ENCODE results near the gene ELAC1.
A peak's percentile ranks its signal among the peaks of the same experiment; 100 is the strongest.
"Not testable (repeated sequence)": the region's sequence is repeated elsewhere in the genome, so short reads cannot be mapped to it uniquely, and the experiment has no call there.

Gene ELAC1, protein sequence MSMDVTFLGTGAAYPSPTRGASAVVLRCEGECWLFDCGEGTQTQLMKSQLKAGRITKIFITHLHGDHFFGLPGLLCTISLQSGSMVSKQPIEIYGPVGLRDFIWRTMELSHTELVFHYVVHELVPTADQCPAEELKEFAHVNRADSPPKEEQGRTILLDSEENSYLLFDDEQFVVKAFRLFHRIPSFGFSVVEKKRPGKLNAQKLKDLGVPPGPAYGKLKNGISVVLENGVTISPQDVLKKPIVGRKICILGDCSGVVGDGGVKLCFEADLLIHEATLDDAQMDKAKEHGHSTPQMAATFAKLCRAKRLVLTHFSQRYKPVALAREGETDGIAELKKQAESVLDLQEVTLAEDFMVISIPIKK

DNA sequence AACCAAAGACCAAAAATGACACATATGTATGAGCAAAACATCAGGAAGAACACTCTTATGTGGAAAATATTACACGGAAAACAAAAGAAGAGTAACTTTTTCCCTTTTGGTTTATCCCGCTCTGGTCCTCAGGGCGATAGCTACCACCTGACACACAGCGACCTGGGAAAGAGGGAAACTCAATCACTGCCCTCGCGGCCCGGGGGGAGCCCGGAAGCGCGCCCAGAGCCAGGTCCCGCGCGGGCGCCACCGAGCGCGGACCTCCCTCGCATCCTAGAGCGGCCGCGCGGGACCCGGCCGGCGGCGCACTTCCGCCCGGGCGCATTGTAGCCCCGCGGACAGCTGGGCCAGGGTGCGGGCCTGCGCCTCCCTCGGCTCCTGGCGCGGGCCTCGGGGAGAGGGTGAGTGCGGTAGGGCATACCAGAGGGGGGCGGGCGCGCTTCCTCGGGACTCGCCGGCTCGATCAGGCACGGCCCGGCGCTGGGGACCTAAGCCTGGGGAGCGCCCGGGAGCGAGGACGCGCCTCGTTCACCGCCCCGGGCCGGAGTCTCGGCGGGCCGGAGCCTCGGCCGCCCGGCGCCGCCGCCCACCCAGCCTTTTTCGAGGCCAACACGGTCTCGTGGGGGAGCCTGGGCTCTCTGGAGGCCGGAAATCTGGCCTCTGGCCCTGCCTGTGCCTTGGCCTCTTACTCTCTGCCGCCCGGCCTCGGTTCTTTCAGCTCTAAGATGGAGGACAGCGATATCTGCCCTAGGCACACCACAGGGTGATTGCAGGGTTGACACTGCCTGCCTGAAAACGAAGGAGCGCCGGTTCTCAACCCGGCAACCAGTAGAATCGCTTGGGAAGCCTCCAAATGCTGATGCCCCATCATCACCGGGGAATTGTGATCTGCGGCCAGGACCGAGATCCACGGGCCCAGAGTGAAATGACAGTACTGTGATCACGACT, at the start of gene ELAC1:
Gene ELAC1 (plus strand): TSS at position 327 of the 948 bp plus-strand sequence. CDS start 6,365 bp downstream, outside the sequence.
- DNase-seq = peak in 52 of 56 donors; percentile 16 to 84 (median 66)

DNA sequence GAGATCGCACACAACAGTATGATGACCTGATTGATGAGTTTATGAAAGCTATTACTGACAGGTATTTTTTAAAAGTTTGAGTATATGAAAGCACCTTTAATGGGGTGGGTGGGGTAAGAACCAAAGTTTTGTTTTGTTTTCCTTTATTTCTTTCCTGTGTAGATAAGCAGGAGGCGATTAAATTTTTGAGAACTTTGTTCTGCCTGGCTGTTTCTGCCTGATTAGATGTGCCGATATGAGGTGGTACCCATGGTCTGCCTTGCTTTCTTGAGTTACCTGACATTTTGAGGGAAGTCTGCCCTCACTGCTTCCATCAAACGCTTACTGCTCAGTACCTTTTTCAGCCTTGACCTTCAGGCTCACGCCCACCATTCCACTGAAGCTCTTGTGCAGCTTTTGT, 49.7 kb upstream of the ELAC1 start:
- DNase-seq = no peak

DNA sequence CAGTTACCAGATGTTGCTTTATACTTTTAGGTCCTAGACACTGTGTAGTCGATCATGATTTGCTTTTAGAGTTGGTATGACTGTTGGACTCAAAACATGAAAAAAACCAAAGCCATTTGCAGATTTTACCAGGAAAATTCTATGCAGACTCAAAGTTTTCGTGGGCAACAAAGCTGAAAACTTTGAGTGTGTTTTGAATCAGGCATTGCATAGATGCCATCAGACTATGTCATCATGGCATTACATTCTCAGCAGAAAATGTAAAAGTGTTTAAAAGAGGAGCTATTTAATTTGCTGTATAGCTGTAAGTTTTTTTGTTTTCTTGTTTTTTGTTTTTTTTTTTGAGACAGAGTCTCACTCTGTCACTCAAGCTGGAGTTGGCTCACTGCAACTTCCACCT, 43.5 kb upstream of the ELAC1 start:
- no peak for DNase-seq

DNA sequence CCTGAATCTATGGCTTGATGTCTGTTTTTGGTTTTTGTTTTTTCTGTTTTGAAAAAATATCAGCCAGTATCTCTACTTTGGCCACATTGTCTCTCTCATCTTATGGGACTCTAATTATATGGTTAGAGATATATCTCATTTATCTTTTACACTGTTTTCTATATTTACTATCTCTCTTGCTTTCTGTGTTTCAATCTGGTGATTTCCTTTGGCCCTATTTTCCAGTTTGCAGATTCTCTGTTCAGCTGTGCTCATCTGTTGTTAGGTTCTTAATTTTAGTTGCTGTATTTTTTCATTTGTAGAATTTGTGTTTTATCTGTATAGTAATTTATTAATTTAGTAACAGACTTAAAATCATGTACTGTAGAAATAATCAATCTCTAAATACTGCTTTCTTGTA, 41.3 kb upstream of the ELAC1 start:
- no peak for DNase-seq

DNA sequence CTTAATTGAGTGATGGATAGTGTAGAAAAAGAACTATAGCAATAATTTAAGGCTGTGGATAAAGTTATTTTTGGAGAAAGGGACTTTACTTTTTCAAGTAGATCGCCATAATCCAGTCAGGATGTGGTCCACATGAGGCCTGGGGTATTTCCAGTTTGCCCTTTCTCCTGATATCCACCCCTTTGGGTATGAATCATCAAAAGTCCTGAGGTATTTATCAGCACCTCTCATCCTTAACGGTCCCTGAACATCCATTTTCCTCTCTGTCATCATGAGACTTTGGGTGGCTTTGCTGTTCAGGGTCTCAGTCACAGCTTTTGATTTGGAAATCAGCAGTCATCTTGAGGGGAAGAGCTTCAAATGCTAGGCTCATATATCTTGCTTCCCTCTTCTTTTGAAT, 39.3 kb upstream of the ELAC1 start:
- DNase-seq = no peak

DNA sequence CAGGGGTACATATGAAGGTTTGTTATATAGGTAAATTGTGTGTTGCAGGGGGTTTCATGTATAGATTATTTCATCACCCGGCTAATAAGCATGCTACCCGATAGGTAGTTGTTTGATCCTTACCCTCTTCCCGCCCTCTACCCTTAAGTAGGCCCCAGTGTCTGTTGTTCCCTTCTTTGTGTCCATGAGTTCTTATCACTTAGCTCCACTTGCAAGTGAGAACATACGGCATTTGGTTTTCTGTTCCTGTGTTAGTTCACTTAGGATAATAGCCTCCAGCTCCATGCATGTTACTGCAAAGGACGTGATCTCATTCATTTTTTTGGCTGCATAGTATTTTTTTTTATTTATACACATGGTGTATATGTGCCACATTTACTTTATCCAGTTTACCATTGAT, 34.2 kb upstream of the ELAC1 start:
- DNase-seq = no peak

DNA sequence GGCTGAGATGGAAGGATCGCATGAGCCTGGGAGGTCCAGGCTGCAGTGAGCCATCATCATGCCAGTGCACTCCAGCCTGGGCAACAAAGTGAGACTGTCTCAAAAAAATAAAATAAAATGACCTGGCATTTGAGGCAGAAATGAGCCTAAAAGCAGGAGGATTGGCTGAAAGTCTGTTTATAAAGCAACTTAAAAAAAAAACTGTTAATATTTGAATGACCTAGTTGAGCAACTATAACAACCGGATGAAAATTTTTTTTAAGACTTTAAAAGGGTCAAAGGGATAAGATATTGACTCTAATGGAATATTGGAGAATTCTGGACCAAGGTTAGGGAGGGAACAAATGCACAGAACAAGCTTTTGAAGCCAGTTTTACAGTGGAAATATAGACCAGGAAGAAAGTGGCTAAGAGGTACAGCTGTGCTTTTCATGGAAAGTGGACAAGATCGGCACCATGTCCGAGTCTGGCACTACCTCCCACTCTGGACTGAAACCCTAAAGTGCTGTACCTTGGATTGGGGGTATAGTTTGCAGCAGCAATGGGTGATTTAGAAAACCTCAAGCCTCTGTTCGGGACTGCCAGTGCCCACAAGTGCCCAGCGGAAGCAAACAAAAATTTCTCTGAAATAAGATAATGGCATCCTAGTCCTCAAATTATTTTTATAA, 33.2 kb upstream of the ELAC1 start:
- DNase-seq = no peak

DNA sequence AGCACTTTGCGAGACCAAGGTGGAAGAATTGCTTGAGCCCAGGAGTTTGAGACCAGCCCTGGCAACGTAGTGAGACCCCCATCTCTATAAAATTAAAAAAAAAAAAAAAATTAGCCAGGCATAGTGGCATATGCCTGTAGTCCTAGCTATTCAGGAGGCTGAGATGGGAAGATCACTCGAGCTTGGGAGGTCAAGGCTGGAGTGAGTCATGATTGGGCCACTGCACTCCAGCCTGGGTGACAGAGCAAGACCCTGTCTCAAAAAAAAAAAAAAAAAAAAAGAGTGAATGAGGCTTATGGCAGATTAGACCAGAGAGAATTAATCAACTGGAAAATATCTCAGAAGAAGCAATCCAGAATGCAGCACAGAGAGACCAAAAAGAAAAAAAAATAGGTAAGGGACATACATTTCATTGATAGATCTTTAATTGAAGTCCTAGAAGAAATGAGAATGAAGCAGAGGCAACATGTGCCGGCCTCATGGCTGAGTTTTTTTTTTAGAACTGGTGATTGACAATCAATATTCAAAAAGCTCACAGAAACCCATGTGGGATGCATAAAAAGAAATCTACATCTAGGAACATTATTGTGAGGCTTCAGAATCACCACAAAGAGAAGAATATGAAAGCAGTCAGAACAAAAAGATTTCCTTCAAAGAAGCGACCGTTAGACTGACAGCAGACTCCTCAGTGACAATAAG, 32.2 kb upstream of the ELAC1 start:
- no peak for DNase-seq

DNA sequence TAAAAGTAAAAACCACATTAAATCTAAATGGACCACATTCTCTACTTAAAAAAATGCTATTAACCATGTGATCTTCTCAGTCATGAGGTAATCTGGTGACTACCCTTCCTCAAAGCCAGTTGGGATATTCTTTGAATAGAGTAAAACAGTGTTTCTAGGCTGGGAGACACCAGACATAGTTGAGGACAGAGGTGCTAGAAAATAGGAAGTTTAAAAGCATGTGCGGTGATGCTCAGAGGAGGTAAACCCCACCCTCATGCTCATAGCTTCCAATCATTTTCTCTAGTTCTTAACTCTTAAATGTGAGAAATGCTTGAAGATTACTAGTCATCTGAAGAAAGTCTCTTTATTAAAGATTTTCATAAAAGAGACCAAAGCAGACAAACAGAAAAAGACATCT, 30.7 kb upstream of the ELAC1 start:
- no peak for DNase-seq

DNA sequence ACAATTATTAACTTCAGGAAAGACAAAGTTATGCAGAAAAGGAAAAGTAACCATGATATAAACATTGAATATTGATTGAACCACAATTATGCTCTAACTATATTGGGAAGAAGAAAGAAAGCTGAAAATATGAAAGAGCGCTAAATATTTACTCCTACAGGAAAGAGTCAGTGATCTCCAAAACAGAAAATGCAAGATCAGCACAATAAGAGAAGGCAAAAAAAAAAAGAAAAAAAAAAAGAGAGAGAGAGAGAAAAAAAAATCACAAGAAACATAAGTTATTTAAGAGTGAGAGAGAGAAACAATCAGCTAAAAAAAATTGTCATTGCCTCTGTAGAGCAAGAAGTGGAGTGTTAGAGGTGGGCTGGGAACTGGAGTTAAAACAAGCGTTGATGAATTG, 28.9 kb upstream of the ELAC1 start:
- DNase-seq = no peak

DNA sequence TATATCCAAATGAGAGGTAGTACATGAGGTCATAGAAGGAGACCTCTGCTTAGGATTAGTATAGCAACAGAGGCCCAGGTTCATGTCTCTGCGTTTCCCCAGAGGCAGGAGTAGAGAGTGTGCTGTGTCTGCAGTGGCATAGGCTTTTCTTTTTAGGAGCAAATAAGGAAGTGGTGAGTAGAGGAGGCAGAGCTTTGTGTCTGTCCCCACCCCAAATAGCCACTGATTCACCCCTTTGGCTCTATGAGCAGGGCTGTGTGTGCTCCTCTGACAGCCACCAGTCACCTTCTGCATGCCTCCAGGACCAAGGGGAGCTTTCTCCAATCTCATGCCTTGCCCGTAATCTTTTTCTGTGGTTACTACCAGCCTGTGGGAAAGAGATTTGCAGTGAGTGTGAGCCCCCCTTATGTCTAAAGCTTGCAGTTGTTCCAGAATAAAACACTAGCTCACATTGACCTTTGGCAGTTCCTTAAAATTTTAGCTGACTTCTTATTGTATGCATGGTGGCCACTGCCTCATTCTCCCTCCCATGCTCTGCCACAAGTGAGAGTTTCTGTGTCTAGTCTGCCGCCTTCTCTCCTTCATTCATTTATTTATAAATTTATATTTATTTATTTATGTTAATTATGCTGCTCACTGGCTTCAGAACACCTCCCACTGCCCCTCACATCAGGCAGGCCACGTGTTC, 23.5 kb upstream of the ELAC1 start:
- peak in 6 of 56 donors; percentile 1 to 13 (median 4) for DNase-seq

DNA sequence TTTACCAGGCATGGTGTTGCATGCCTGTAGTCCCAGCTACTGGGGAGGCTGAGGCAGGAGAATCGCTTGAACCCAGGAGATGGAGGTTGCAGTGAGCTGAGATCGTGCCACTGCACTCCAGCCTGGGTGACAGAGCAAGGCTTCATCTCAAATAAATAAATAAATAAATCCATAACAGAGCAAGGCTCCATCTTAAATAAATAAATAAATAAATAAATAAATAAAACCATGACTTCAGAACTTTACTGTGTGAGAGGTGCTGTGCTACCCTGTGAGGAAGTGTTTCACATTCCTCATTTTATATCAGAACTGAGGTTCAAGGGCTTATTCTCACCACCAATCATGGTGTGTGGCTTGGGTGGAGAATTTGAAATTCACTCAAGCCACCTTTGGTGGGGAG, 21.9 kb upstream of the ELAC1 start:
- not testable (repeated sequence) for DNase-seq

DNA sequence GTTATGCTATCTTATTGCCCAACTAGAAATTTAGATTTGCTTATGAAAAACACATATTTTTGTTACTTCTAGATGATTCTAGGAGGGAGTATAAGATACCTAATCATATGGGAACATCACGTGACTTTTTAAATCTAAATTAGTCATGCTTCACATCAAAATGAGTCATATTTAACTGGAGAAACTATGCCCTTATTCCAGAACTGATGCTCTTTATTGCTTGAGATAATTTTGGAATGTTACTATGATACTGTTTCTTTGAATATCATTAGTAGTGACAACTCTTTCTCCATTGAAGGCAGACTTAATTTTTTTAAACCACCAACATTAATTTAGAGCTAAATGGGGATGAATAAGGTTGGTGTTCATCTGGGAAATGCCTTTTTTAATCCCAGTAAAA, 19.9 kb upstream of the ELAC1 start:
- no peak for DNase-seq

DNA sequence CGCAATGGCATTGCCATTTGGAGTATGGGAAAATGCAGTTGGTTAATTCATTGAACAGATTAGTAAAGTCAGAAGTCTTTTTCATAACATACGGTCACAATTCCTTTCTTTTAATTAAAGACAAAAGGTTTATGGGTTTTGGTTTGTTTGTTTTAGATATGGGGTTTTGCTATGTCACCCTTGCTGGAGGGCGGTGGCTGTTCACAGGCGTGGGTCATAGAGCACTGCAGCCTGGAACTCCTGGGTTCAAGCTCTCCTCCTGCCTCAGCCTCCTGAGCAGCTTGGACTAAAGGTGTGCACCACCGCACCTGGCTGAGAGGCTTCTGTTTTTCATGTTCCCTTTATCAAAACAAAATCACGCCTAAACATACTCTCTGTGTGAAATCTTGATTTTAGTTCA, 18.7 kb upstream of the ELAC1 start:
- DNase-seq = no peak

DNA sequence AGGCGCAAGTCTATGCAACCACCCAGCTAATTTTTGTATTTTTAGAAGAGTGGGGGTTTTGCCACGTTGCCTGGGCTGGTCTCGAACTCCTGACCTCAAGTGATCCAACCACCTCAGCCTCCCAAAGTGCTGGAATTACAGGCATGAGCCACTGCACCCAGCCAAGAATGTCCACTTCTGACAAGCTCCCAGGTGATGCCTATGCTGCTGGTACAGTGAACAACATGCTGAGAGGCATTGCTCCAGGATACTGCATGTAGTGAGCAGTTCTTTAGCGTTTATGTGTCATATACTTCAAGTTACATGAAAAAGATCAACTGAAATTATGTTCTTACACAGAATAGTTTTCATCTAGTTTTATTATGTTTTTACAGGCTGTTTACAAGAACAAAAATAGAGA, 17.2 kb upstream of the ELAC1 start:
- DNase-seq = no peak

DNA sequence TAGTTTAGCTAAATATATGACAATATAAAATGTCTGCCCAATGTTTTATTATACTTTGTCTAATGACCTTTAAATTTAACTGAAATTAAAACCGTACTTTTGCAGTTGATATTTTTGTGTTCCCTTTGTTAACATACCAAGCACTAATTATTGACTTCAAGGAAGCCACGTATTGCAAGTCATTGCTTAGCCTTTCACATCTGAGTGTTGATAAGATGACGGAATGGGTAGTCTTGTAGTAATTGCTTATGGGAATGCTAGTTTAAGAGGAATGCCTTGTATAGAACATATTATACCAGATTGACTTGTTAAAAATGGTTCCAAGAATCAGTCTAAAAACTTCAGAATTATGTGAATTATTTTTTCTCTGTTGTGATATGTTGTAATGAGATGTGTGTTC, 14.0 kb upstream of the ELAC1 start:
- no peak for DNase-seq

DNA sequence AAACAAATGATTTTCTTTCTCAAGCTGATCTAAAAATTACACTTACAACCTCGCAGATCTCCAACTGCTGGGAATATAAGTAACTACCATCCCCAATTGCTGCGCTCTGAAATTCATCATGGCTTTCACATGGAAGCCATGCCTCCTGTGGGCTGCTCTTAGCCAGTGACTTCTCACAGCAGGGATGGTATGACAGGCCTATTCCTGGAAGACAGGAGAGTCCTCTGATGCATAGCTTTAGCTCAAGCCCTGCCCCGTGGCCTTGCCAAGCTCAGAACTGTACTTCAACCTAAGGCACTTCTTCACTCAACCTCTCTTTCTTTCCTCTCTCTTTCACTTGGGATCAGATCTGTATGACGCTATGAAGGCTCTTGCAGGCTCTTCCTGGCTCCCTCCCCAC, 12.6 kb upstream of the ELAC1 start:
- no peak for DNase-seq

DNA sequence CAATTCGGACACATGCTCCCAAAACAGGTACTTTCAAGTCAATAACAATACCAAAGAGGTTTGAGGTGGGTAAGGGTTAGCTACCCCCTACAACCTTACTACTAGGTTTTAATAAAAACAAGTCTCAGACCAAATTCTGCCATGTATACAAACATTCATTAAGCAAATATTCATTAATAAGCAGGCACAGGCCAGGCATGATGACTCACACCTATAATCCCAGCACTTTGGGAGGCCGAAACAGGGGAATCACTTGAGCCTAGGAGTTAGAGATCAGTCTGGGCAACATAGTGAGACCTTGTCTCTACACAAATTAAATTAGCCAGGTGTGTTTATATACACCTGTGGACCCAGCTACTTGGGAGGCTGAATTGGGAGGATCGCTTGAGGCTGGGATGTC, 11.7 kb upstream of the ELAC1 start:
- DNase-seq = no peak

DNA sequence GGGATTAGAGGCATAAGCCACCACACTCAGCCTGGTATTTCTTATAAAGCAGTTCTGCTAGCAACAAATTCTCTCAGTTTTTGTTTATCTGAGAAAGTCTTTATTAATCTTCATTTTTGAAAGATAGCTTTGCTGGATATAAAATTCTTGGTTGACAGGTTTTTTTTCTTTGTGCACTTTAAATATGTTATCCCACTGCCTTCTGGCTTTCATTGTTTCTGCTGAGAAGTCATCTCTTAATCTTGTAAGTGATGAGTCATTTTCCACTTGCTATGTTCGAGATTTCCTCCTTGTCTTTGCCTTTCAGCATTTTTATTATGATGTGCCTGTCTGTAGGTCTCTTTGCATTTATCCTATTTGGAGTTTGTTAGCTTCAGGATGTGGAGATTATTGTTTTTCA, 5.9 kb upstream of the ELAC1 start:
- DNase-seq = no peak

DNA sequence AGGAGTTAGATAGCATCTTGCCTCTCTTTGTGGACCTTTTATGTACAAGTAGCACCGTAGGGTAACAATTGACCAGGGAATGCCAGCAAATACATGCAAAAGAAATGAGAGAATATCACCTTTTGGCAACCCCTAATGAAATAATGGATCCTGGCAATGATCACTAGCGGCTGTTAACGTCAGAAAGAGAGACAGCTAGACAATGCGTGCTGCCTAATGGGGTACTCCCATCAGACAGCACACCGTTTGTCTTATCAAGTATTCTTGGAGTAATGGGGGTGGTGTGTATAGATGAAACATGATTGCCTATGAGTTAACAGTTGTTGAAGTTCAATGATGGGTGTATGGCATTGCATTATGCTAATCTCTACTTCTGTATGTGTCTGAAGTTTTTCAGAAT, 1.6 kb downstream of the ELAC1 start:
- no peak for DNase-seq

DNA sequence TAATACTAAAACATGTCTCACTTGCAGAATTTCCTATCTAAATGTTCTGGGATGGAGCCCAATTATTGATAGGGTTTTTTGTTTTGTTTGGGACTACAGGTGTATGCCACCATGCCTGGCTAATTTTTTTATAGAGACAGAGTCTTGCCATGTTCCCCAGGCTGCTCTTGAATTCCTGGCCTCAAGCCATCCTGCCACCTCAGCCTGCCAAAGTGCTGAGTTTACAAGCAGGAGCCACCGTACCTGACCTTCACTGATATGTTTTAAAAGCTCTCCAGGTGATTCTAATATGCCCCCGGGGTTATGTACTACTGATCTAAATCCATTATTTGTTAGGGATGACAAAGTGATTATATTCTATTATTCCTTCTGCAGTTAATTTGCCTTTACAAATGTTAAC, 2.2 kb downstream of the ELAC1 start:
- DNase-seq = no peak

Measured in amygdala (tissue), 56 donors.